T-helper 1 cell treated with Interleukin-12 subunit alpha and Interleukin-12 subunit beta and Interleukin-4 antibody, amounts not matched to agents 30 ng/mL and 1 ng/mL, for 36 hours (primary cell): ENCODE measurements around the gene PBX3. TPM values are rescaled to one million over a fixed set of nuclear protein-coding genes. Genes with fewer than 3 reads are reported as not detected.

ENCODE experiments used
- intact Hi-C: fragments of 100-400 bp; cut with micrococcal nuclease; formaldehyde crosslinking; loops from one replicate; pipeline ENCODE4 v1.15.1; 2024
- total RNA-seq: library from RNA; stranded (reverse); gene quantifications from 2 replicates; pipeline ENCODE4 v1.2.3, GENCODE V29; 2022

The PBX3 gene
- total RNA-seq, 1 donor from 2014 or later = 14.6 TPM

- intact Hi-C loops = no loop called here
Measured at GRCh38 chr9:125968714-125969374, 221.7 kb downstream of the PBX3 start.

- intact Hi-C loops = no loop called here
Measured at GRCh38 chr9:125969462-125969861, 222.3 kb downstream of the PBX3 start.

GRCh38 chr9:125969868-125970267, 222.7 kb downstream of the PBX3 start:
- intact Hi-C loops = no loop called here

GRCh38 chr9:125970340-125970739, 223.2 kb downstream of the PBX3 start:
- intact Hi-C loops = no loop called here

- intact Hi-C loops = no loop called here
Measured at GRCh38 chr9:125971050-125971449, 223.9 kb downstream of the PBX3 start.

- intact Hi-C loops = no loop called here
Measured at GRCh38 chr9:125972012-125972729, 225.0 kb downstream of the PBX3 start.

- intact Hi-C loops = no loop called here
Measured at GRCh38 chr9:125973547-125973946, 226.4 kb downstream of the PBX3 start.

GRCh38 chr9:125974705-125975104, 227.5 kb downstream of the PBX3 start:
- intact Hi-C loops = no loop called here

- intact Hi-C loops = no loop called here
Measured at GRCh38 chr9:125977223-125977622, 230.1 kb downstream of the PBX3 start.

GRCh38 chr9:125979383-125979782, 232.2 kb downstream of the PBX3 start:
- intact Hi-C loops = no loop called here

- intact Hi-C loops = no loop called here
Measured at GRCh38 chr9:125982798-125983406, 235.7 kb downstream of the PBX3 start.

GRCh38 chr9:125983681-125984080, 236.5 kb downstream of the PBX3 start:
- intact Hi-C loops = no loop called here

GRCh38 chr9:125984461-125984860, 237.3 kb downstream of the PBX3 start:
- intact Hi-C loops = no loop called here

GRCh38 chr9:125985142-125985997, 238.2 kb downstream of the PBX3 start:
- intact Hi-C loops = no loop called here

- intact Hi-C loops = no loop called here
Measured at GRCh38 chr9:125985998-125986655, 239.0 kb downstream of the PBX3 start.

- intact Hi-C loops = no loop called here
Measured at GRCh38 chr9:125986966-125987365, 239.8 kb downstream of the PBX3 start.

GRCh38 chr9:125987420-125987819, 240.2 kb downstream of the PBX3 start:
- intact Hi-C loops = no loop called here

- intact Hi-C loops = no loop called here
Measured at GRCh38 chr9:125988479-125989050, 241.4 kb downstream of the PBX3 start.

GRCh38 chr9:125989090-125989501, 241.9 kb downstream of the PBX3 start:
- intact Hi-C loops = no loop called here

- intact Hi-C loops = no loop called here
Measured at GRCh38 chr9:125989524-125990180, 242.5 kb downstream of the PBX3 start.
